Measurements from ENCODE around the gene DHX32.

The DHX32 gene

DNA sequence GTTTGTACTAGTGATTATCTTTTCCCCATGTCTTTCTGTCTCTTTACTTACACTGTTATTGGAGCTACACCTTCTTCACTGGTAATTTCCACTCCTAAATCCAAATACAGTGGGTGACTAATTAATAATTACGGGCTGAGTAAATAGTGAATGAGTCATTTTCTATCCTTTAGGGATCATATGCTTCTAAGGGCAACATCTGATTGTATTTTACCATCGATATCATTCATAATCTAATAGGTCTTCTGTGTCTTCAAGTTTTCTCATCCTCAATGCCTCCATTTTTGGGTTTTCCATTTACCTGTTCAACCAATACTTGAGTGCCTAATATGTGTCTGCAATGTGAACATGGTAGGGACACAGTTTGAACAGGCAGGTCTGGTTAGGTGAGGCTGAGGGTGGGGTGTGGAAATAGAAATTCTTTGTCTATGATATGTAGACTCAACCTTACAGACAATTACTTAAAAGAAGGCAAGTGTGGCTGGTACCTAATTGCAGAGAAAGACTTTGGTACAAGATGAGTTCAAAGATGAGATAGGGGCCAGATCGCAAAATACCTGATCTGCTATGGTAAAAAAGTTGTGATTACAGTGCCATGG, 5.9 kb upstream of the DHX32 start:
- no peak for DNase-seq (ENCODE audit: low spot score)
- TF ChIP-seq, protein P1, sequence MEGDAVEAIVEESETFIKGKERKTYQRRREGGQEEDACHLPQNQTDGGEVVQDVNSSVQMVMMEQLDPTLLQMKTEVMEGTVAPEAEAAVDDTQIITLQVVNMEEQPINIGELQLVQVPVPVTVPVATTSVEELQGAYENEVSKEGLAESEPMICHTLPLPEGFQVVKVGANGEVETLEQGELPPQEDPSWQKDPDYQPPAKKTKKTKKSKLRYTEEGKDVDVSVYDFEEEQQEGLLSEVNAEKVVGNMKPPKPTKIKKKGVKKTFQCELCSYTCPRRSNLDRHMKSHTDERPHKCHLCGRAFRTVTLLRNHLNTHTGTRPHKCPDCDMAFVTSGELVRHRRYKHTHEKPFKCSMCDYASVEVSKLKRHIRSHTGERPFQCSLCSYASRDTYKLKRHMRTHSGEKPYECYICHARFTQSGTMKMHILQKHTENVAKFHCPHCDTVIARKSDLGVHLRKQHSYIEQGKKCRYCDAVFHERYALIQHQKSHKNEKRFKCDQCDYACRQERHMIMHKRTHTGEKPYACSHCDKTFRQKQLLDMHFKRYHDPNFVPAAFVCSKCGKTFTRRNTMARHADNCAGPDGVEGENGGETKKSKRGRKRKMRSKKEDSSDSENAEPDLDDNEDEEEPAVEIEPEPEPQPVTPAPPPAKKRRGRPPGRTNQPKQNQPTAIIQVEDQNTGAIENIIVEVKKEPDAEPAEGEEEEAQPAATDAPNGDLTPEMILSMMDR (IDR thresholded peaks at IDR 0.05; ENCODE audit: extremely low read depth, missing control alignments): no peak

DNA sequence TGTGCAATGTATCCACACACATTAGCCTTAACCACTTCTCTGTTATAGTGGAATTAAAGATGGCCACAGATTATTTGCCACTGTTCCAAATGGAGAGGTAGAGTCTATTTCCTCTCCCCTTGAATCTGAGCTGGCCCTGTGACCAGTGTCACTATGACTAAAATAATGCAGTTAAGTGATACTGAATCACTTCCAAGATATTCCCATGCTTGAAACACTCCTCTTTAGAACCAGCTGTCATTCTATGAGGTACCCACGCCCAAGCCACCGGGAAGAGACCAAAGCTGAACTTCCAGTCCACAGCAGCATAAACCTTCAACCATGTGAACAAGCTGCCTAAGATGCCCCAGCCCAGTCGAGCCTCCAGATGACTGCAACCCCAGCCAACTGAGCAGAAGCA, 2.1 kb upstream of the DHX32 start:
- TF ChIP-seq, protein P1 (IDR thresholded peaks at IDR 0.05; ENCODE audit: extremely low read depth, missing control alignments): no peak
- no peak for DNase-seq (ENCODE audit: low spot score)

DNA sequence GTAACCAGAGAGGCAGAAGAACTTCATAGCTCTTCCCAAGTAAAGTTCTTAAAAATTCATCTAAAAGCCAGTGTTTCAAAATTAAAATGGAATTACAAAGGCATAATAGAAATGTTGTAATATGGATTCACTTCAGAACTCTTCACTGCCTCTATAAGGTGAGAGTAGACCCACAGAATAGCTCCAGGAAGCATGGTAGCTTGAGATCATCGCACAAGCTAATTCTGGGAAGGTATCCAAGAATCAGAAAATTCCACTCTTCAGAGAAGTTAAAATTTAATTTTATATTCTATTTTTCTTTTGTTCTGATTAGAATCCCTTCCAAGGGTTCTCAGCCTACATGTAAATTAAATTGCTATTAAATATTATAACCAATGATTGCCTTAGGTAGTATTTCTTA, 1.5 kb upstream of the DHX32 start:
- TF ChIP-seq, protein P1 (IDR thresholded peaks at IDR 0.05; ENCODE audit: extremely low read depth, missing control alignments): no peak
- DNase-seq (ENCODE audit: low spot score): no peak

DNA sequence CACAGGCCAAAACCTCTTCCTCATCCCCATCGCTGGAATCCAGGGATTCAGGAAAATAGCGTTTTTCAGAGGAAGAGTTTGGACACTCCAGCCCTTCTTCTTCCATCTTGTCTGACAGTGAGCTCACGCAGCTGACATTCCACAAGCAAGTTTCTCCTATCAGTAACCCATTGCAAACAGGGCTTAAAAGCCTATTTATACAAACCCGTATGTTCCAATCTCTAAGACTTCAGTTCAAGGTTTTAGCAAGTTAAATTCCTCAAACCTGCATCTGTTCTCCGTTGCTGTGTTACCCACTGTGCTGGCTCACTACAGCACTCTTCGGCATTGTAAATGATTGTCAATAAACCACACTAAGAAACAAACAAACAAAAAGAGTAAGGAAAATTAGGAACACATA, 373 bp downstream of the DHX32 start:
- TF ChIP-seq, protein P1 (IDR thresholded peaks at IDR 0.05; ENCODE audit: extremely low read depth, missing control alignments): no peak
- DNase-seq (ENCODE audit: low spot score): no peak

DNA sequence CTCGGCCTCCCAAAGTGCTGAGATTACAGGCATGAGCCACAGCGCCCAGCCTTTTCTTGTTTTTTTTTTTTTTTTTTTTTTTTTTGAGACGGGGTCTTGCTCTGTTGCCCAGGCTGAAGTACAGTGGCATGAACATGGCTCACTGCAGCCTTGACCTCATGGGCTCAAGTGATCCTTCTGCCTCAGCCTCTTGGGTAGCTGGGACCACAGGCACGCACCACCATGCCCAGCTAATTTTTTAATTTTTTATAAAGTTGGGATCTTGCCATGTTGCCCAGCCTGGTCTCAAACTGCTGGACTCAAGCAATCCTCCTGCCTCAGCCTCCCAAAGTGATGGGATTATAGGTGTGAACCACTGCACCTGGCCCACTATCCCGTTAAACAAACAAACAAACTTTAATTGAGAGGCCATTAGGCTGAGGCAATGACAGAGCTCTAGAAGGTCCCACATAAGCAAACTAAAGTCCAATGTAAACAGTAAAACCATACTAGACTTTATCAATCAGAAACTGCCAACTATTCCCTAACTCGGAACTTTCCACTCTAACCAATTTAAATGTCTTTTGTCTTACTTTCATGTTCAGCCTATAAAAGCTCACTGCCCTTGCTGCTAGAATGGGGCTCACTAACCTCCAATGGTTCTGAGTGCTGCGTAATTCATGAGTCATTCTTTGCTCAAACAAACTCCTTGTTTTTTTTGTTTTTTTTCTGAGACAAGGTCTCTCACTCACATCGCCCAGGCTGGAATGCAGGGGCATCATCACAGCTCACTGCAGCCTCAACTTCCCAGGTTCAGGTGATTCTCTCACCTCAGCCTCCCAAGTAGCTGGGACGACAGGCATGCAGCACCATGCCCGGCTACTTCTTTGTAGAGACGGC, 1.9 kb downstream of the DHX32 start:
- TF ChIP-seq, protein P1 (IDR thresholded peaks at IDR 0.05; ENCODE audit: extremely low read depth, missing control alignments): no peak
- no peak for DNase-seq (ENCODE audit: low spot score)

DNA sequence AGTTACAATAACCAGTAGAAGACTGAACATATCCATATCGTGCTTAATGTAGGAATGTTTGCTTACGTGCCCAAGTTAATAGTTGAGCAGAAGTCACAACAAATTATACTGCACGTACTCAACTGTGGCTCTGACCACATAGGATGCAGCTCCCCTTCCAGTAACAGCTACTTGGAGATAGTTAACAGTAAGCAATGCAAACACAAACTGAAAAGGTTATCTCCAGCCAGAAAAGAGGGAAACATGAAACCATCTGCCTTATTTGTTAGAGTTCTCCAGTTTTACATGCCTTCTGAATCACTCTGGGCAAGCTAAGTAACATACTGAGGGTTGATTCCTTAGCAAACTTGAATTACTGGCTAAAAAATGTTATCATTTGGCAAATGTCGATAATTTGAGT, 9.8 kb downstream of the DHX32 start:
- DNase-seq (ENCODE audit: low spot score): no peak
- TF ChIP-seq, protein P1 (IDR thresholded peaks at IDR 0.05; ENCODE audit: extremely low read depth, missing control alignments): no peak

DNA sequence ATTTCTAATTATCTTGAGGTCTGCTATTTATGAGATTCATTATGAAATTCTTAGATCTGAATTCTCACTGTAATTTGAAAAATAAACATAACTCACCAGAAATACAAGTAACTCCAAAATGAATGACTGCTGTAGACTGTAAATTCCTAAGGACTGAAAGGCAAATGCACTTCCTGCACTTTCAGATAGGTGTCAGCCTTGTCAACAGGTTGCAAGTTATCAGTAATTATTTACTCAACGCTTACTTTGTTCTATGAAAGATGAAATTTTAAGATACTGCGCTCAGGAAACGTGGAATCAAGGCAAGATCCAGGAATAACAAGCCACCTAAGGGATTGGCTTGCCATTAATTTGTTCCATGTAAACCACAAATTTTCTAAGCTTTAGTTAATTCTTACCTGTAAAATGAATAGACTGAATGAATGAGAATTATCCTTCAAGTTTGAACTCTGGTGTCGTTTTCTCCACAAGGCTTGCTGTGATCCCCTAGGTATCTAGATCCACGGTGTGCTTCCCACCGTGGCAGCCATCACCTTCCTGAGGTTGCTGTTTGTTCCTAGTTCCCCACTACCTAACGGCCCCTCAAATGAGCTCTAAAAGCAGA, 12.6 kb downstream of the DHX32 start:
- DNase-seq (ENCODE audit: low spot score): peak; percentile 13
- TF ChIP-seq, protein P1 (IDR thresholded peaks at IDR 0.05; ENCODE audit: extremely low read depth, missing control alignments): peak; percentile 71

Measured in GM20000 (cell line).